ENCODE results near the gene ACTR8.

- no peak for TF ChIP-seq EZH2 (IDR thresholded peaks at IDR 0.05; ENCODE audit: borderline replicate concordance, low read length)
- TF ChIP-seq, protein P1, sequence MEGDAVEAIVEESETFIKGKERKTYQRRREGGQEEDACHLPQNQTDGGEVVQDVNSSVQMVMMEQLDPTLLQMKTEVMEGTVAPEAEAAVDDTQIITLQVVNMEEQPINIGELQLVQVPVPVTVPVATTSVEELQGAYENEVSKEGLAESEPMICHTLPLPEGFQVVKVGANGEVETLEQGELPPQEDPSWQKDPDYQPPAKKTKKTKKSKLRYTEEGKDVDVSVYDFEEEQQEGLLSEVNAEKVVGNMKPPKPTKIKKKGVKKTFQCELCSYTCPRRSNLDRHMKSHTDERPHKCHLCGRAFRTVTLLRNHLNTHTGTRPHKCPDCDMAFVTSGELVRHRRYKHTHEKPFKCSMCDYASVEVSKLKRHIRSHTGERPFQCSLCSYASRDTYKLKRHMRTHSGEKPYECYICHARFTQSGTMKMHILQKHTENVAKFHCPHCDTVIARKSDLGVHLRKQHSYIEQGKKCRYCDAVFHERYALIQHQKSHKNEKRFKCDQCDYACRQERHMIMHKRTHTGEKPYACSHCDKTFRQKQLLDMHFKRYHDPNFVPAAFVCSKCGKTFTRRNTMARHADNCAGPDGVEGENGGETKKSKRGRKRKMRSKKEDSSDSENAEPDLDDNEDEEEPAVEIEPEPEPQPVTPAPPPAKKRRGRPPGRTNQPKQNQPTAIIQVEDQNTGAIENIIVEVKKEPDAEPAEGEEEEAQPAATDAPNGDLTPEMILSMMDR (conservative IDR thresholded peaks at IDR 0.05 in 1 of 2, IDR thresholded peaks at IDR 0.05 in 1 of 2; ENCODE audit: extremely low read depth in 1 of 2, insufficient read depth in 1 of 2, low read depth in 1 of 2, low read length in 2 of 2) = no peak
These were observed 23.7 kb downstream of the ACTR8 start for GRCh38 chr3:53858096-53858741.

Measured in mammary epithelial cell (primary cell).